NCI-H1048 (cell line): ENCODE measurements around the gene MARCHF3.
"Not testable (repeated sequence)": the region's sequence is repeated elsewhere in the genome, so short reads cannot be mapped to it uniquely, and the experiment has no call there.

Source experiments
- DNase-seq: peaks from one replicate; lab custom pipeline; 2025; lab: John Stamatoyannopoulos, UW

MARCHF3 gene

GRCh38 chr5:126847826-126848251 is 182.5 kb downstream of the MARCHF3 start:
- no peak for DNase-seq

GRCh38 chr5:126847456-126847820 is 182.9 kb downstream of the MARCHF3 start:
- no peak for DNase-seq

- DNase-seq: no peak
These were observed 183.5 kb downstream of the MARCHF3 start for GRCh38 chr5:126846744-126847455.

GRCh38 chr5:126846344-126846743 is 184.0 kb downstream of the MARCHF3 start:
- DNase-seq: no peak

- DNase-seq: not testable (repeated sequence)
These were observed 184.8 kb downstream of the MARCHF3 start for GRCh38 chr5:126845470-126846070.

- DNase-seq: not testable (repeated sequence)
These were observed 187.0 kb downstream of the MARCHF3 start for GRCh38 chr5:126843375-126843774.

GRCh38 chr5:126839407-126839806 is 191.0 kb downstream of the MARCHF3 start:
- not testable (repeated sequence) for DNase-seq

GRCh38 chr5:126837906-126838539 is 192.3 kb downstream of the MARCHF3 start:
- no peak for DNase-seq

GRCh38 chr5:126837242-126837641 is 193.1 kb downstream of the MARCHF3 start:
- DNase-seq: no peak

GRCh38 chr5:126836778-126837177 is 193.6 kb downstream of the MARCHF3 start:
- DNase-seq: no peak

GRCh38 chr5:126831156-126831555 is 199.2 kb downstream of the MARCHF3 start:
- no peak for DNase-seq

GRCh38 chr5:126830061-126830460 is 200.3 kb downstream of the MARCHF3 start:
- DNase-seq: no peak

GRCh38 chr5:126829098-126829497 is 201.3 kb downstream of the MARCHF3 start:
- no peak for DNase-seq

- DNase-seq: no peak
These were observed 203.6 kb downstream of the MARCHF3 start for GRCh38 chr5:126826619-126827215.

GRCh38 chr5:126819253-126819652 is 211.1 kb downstream of the MARCHF3 start:
- no peak for DNase-seq

GRCh38 chr5:126818736-126819135 is 211.6 kb downstream of the MARCHF3 start:
- no peak for DNase-seq
